Fibroblast of mammary gland (primary cell): ENCODE results near the gene TFR2.

Experiments used
- DNase-seq: peaks from one replicate; pipeline ENCODE4 v3.0.0-alpha.2; 2010; ENCODE audit warnings: low read depth
- H3K4me3 ChIP-seq: 2 replicates; pipeline ENCODE4 v1.5.1; 2011; ENCODE audit warnings: low read depth, mild to moderate bottlenecking, low read length, moderate library complexity; ENCODE audit not compliant: control insufficient read depth
- CTCF ChIP-seq: conservative IDR thresholded peaks from 2 replicates; pipeline ENCODE4 v1.5.1; 2011; ENCODE audit warnings: low read depth, low read length, inconsistent platforms; ENCODE audit not compliant: control insufficient read depth, insufficient read depth

Gene TFR2

GRCh38 chr7:100686201-100686821 is 45.0 kb upstream of the TFR2 start:
- DNase-seq = no peak
- no peak overlapping the region for H3K4me3 ChIP-seq
- TF ChIP-seq CTCF = no peak

DNA sequence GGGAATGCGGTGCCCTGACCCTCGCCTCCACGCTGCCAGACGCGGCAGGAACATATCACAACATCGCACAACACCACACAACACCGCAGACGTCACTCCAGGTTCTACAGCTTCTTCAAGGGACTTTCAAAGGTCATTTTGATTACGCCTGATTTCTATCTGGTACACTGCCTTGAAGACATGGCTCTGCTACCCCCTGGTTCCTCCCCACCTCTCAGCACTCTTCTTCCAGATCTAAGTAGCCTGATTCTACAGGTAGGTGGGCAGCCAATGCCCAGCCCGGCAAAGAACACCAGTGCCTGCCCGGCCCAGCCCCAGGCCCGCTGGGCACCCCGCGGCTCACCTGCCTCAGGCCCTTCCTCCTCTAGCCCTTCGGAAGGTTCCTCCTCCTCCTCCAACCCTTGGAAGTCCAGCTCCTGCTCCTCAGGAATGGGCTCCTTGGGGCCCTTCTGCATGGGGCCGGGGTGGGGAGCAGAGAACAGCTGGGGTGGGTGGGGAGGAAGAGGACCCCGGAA is 44.3 kb upstream of the TFR2 start:
- no peak for DNase-seq
- TF ChIP-seq CTCF = no peak
- H3K4me3 ChIP-seq = no peak overlapping the region

- DNase-seq = no peak
- no peak for TF ChIP-seq CTCF
- no peak overlapping the region for H3K4me3 ChIP-seq
Observed at GRCh38 chr7:100685049-100685605, 43.8 kb upstream of the TFR2 start.

DNA sequence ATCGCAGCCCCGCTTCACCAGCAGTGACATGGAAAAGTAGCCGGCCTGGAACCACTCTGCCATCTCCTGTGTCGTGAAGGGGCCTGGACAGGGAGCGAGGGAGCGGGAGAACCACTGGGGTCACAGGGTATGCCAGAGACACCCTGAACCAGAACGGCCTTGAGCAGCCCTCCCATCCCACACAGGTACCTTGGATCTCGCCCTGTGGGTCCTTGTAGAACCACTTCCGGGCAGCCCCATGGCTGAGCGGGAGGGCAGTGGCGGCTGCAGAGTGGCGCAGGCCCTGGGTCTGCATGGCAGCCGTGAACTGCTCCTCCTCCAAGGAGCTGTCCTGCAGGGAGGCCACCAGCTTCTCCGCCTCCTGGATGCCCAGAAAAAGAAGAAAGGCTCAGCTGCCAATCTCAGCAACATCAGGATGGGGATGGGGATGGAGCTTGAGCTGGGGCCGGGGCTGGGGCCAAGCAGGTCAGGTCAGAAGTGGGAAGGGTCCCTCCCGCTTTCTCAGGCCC is 43.2 kb upstream of the TFR2 start:
- no peak for TF ChIP-seq CTCF
- no peak for DNase-seq
- H3K4me3 ChIP-seq = no peak overlapping the region

DNA sequence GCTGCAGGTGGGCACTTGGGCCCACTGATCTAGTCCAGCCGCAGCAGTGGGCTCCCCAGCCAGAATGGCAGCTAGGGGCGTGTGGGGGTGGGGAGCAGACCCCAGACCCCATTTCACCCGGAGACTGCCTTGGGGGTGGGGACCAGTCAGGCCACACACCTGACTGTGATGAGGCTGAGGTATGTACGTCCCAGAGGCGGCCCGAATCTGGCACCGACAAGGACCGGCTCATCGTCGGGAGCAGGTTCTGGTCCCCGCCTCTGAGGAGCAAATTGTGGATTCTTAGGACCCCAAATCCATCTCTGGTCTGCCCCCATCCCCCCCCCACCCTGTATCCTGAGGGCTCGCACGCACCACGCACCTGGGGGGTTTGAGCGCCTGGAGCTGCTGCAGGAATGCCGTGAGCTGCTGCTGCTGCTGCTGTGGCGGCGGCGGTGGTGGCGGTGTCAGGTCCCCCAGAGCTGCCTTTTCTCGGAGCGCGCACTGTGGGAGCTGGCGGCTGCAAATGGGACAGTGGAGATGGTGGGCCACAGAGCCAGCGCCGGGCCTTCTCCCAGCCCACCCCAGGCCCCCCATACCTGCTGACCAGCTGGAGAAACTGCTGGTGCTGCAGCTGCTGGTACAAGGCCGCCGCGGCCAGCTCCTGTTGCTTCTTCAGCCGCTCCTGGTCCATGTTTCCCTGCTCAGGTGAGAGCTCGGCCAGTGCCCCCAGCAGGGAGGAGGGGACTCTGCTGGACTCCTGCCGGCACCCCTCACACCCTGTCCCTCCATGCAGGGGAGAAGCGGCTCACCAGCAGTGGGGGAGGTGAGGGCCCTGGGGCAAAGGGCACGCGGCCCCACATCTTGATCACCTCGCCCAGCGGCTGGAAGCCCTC is 42.5 kb upstream of the TFR2 start:
- TF ChIP-seq CTCF = no peak

GRCh38 chr7:100682991-100683658 is 41.8 kb upstream of the TFR2 start:
- DNase-seq = no peak
- no peak overlapping the region for H3K4me3 ChIP-seq
- TF ChIP-seq CTCF = no peak

More for the DNA sequence above, 42.5 kb upstream of the TFR2 start:
- no peak for DNase-seq
- no peak overlapping the region for H3K4me3 ChIP-seq
